ENCODE measurements around the gene MTHFSD. TPM values are rescaled to one million over a fixed set of nuclear protein-coding genes. Genes with fewer than 3 reads are reported as not detected.
A peak's percentile ranks its signal among the peaks of the same experiment; 100 is the strongest.

The MTHFSD gene
- total RNA-seq, 2 donors from 2014 or later, result 23.7 to 43.8 TPM

DNA sequence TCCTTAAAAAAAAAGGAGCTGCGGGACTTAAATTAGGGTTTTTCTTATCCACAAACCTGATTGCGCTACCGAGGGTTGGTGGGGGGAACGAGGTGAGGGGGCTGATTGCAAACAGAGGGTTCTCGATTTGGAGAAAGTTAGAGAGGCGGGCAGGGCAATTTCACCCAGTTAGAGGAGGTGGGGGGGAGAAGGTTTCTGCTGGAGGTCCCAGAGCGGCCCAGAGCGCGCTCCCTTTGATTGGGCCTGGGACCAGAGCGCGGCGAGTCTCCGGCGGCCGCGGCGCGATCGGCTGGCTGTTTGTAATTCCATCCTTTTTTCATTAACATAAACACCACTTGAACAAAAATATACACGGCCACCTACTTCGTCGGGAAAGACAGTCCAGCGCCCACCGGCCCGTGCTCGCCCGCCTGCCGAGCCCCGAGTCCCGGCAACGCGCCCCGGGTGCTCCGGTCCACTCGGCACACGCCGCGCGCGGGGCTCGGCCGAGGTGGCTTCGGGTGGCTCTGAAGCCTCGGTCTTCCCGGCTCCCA lies 58.0 kb downstream of the MTHFSD start:
- H3K36me3 ChIP-seq, result no peaks in the 10 kb centered on the region
- peak overlapping the region; percentile 72 to 80 for H3K27ac ChIP-seq
- TF ChIP-seq CTCF (IDR thresholded peaks at IDR 0.05) (no peak), POLR2AphosphoS5 (IDR thresholded peaks at IDR 0.05) (no peak), POLR2A (IDR thresholded peaks at IDR 0.05) (no peak)
- DNase-seq (ENCODE audit: low spot score), result no peak
- no peaks in the 10 kb centered on the region for H3K9me3 ChIP-seq
- intact Hi-C loops (cut with DNase I), result loop anchor here (5.0 kb wide), 1 partner anchor 40 kb away; no protein-coding TSS in a partner anchor
- peaks cover 45% of the 10 kb centered on the region for H3K27me3 ChIP-seq (replicated peaks; ENCODE audit: insufficient read depth)
- no peaks in the 10 kb centered on the region for H3K4me1 ChIP-seq (replicated peaks)
- 5% methylated on average over 45 of the region's 45 CpGs for WGBS
- H3K4me3 ChIP-seq, result peak overlapping the region; percentile 17 to 28

- TF ChIP-seq POLR2A (IDR thresholded peaks at IDR 0.05) (no peak), CTCF (IDR thresholded peaks at IDR 0.05) (no peak), POLR2AphosphoS5 (IDR thresholded peaks at IDR 0.05) (no peak)
- peak overlapping the region in 1 of 2 donors; percentile 17 for H3K4me3 ChIP-seq
- no peaks in the 10 kb centered on the region for H3K36me3 ChIP-seq
- peak overlapping the region; percentile 72 to 80 for H3K27ac ChIP-seq
- 12% methylated on average over 34 of the region's 34 CpGs for WGBS
- intact Hi-C loops (cut with DNase I), result loop anchor here (5.0 kb wide), 1 partner anchor 39 kb away; no protein-coding TSS in a partner anchor
- no peaks in the 10 kb centered on the region for H3K4me1 ChIP-seq (replicated peaks)
- no peaks in the 10 kb centered on the region for H3K9me3 ChIP-seq
- DNase-seq (ENCODE audit: low spot score), result no peak
- H3K27me3 ChIP-seq (replicated peaks; ENCODE audit: insufficient read depth), result peaks cover 45% of the 10 kb centered on the region
Observed at GRCh38 chr16:86496262-86496928, 58.6 kb downstream of the MTHFSD start.

DNA sequence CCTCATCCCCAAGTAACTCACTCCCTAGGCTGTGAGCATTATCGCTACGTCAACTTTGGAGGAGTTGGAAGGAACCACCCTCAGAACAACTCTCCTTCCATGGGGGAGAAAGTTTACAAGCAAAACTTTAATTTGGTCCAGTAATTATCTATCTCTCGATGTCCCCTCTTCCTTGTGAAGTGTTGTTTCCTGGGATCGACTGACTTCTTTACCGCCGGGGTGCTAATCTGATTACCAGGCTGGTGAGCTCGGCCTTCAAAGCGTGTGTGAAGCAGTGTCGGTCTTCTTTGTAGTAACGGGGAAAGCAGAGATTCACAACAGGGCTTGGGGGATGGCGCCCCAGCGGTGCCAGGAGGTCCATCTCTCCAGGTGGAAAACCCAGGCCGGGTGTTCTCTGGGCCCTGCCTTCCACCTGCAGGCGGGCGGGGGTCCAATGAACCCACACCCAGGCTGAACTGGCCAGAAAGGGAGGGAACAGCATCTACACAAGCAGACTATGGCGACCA lies 59.2 kb downstream of the MTHFSD start:
- 21% methylated on average over 16 of the region's 16 CpGs for WGBS
- no peaks in the 10 kb centered on the region for H3K4me1 ChIP-seq (replicated peaks)
- H3K36me3 ChIP-seq, result no peaks in the 10 kb centered on the region
- no peak for TF ChIP-seq POLR2AphosphoS5 (IDR thresholded peaks at IDR 0.05)
- TF ChIP-seq POLR2A (IDR thresholded peaks at IDR 0.05), result no peak
- TF ChIP-seq CTCF (IDR thresholded peaks at IDR 0.05), result no peak
- intact Hi-C loops (cut with DNase I), result loop anchor here (5.0 kb wide), 1 partner anchor 39 kb away; no protein-coding TSS in a partner anchor
- peak overlapping the region; percentile 72 to 80 for H3K27ac ChIP-seq
- DNase-seq (ENCODE audit: low spot score), result no peak
- peaks cover 41% of the 10 kb centered on the region for H3K27me3 ChIP-seq (replicated peaks; ENCODE audit: insufficient read depth)
- H3K9me3 ChIP-seq, result no peaks in the 10 kb centered on the region
- no peak overlapping the region for H3K4me3 ChIP-seq

GRCh38 chr16:86495357-86495701 lies 59.7 kb downstream of the MTHFSD start:
- no peak for TF ChIP-seq CTCF (IDR thresholded peaks at IDR 0.05)
- TF ChIP-seq POLR2AphosphoS5 (IDR thresholded peaks at IDR 0.05), result no peak
- TF ChIP-seq POLR2A (IDR thresholded peaks at IDR 0.05), result no peak
- WGBS, result 35% methylated on average over 10 of the region's 10 CpGs
- H3K27ac ChIP-seq, result peak overlapping the region; percentile 72 to 80
- intact Hi-C loops (cut with DNase I), result loop anchor here (5.0 kb wide), 1 partner anchor 38 kb away; no protein-coding TSS in a partner anchor
- H3K27me3 ChIP-seq (replicated peaks; ENCODE audit: insufficient read depth), result peaks cover 40% of the 10 kb centered on the region
- no peaks in the 10 kb centered on the region for H3K36me3 ChIP-seq
- no peak for DNase-seq (ENCODE audit: low spot score)
- H3K4me3 ChIP-seq, result no peak overlapping the region
- H3K9me3 ChIP-seq, result no peaks in the 10 kb centered on the region
- no peaks in the 10 kb centered on the region for H3K4me1 ChIP-seq (replicated peaks)
